GM18907 (cell line): ENCODE measurements around the gene PRIM1.
"Not testable (repeated sequence)": the region's sequence is repeated elsewhere in the genome, so short reads cannot be mapped to it uniquely, and the experiment has no call there.

Experiments
- ATAC-seq: cut with Tn5 transposase; IDR thresholded peaks from one replicate; pipeline ENCODE4 v1.9.1; 2021; ENCODE audit warnings: mild to moderate bottlenecking, moderate library complexity; ENCODE audit not compliant: unreplicated experiment

PRIM1 gene

GRCh38 chr12:56751712-56752598 lies at the start of gene PRIM1:
TSS of gene PRIM1 (minus strand) at chr12:56752323. CDS start at chr12:56752298, 25 bp downstream.
- peak; percentile 73 for ATAC-seq

GRCh38 chr12:56800221-56800620 lies 48.1 kb upstream of the PRIM1 start:
- no peak for ATAC-seq

DNA sequence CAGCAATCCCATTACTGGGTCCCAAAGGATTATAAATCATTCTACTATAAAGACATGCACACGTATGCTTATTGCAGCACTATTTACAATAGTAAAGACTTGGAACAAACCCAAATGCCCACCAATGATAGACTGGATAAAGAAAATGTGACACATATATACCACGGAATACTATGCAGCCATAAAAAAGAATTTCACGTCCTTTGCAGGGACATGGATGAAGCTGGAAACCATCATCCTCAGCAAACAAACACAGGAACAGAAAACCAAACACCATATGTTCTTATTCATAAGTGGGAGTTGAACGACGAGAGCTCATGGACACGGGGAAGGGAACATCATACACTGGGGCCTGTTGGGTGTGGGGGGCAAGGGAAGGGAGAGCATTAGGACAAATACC lies 47.2 kb upstream of the PRIM1 start:
- not testable (repeated sequence) for ATAC-seq

- not testable (repeated sequence) for ATAC-seq
These were observed 43.7 kb upstream of the PRIM1 start for GRCh38 chr12:56795791-56796190.

DNA sequence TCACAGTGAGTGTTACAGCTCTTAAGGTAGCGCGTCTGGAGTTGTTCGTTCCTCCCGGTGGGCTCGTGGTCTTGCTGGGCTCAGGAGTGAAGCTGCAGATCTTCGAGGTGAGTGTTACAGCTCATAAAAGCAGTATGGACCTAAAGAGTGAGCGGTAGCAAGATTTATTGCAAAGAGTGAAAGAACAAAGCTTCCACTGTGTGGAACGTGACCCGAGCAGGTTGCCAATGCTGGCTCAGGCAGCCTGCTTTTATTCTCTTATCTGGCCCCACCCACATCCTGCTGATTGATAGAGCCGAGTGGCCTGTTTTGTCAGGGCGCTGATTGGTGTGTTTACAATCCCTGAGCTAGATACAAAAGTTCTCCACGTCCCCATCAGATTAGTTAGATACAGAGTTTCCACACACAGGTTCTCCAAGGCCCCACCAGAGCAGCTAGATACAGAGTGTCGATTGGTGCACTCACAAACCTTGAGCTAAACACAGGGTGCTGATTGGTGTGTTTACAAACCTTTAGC lies 43.0 kb upstream of the PRIM1 start:
- not testable (repeated sequence) for ATAC-seq

GRCh38 chr12:56793124-56793523 lies 41.0 kb upstream of the PRIM1 start:
- ATAC-seq, result not testable (repeated sequence)

- ATAC-seq, result no peak
These were observed 40.6 kb upstream of the PRIM1 start for GRCh38 chr12:56792678-56793077.

DNA sequence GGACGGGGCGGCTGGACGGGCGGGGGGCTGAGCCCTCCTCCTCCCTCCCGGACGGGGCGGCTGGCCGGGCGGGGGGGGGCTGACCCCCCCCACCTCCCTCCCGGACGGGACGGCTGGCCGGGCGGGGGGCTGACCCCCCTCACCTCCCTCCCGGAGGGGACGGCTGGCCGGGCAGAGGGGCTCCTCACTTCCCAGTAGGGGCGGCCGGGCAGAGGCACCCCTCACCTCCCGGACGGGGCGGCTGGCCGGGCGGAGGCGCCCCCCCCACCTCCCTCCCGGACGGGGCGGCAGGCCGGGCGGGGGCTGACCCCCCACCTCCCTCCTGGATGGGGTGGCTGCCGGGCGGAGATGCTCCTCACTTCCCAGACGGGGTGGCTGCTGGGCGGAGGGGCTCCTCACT lies 37.3 kb upstream of the PRIM1 start:
- ATAC-seq, result not testable (repeated sequence)

DNA sequence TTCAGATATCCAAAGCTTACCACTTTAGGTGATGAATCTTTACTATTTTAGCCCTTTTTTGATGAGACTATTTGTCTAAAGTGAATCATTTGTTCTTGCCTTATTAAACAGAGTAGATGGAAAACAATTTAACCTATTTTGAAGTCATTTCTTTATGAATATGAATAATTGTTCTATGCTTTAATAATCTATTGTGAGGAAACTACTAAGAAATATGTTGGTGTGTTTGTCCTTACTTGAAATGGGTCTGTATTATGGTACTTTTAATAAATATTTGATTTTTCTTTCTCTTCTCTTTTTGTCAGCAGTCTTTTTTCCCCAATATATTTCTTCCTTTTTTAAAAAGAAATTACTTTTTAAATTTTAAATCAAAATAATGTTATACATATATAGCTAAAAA lies 35.4 kb upstream of the PRIM1 start:
- ATAC-seq, result no peak

DNA sequence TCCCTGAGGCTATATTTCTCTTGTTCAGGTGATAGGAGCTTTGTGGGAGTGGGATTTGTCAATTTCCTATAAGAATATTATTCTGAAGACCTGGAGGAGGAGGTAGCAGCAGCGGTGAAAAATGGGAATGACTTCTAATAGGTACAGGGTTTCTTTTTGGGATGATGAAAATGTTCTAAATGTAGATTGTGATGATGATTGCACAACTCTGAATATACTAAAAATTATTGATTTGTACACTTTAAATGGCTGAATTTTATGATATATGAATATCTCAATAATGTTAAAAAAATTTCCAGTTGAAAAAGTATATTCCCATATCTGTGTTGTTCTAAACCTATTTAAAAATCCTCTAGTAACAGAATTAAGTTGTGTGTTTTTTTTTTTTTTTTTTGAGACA lies 33.8 kb upstream of the PRIM1 start:
- ATAC-seq, result no peak

- ATAC-seq, result no peak
These were observed 33.2 kb upstream of the PRIM1 start for GRCh38 chr12:56785141-56785865.

DNA sequence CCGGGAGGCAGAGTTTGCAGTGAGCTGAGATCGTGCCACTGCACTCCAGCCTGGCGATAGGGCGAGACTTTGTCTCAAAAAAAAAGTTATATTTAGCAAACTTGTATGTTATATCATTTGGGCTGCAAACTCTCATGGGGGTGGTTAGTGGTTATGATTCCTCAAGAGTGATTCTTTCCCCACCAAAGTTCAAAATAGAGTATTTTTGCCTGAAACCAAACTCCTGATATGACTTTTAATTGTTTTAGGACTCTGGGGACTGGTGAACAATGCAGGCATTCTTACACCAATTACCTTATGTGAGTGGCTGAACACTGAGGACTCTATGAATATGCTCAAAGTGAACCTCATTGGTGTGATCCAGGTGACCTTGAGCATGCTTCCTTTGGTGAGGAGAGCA lies 29.6 kb upstream of the PRIM1 start:
- no peak for ATAC-seq

- no peak for ATAC-seq
These were observed 26.6 kb upstream of the PRIM1 start for GRCh38 chr12:56778756-56779155.

- ATAC-seq, result no peak
These were observed 24.5 kb upstream of the PRIM1 start for GRCh38 chr12:56776654-56777053.

- no peak for ATAC-seq
These were observed 23.5 kb upstream of the PRIM1 start for GRCh38 chr12:56775638-56776037.

DNA sequence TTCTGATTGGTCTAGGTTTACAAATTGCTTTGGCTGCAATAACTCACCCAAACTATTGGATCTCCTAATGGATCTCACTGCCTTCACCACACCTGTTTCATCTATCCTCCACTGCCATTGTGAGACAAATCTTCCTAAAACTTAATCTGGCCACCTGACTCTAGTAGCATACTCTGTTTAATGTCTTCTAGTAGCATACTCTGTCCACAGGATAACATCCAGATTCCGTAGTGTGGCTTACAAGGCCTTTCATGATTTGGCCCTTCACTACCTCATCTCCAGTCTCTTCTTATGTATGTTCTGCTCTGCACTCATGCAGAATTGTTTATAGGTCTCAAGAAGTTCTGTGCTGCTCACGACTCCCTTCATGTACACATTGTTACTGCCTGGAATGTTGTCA lies 21.0 kb upstream of the PRIM1 start:
- no peak for ATAC-seq

DNA sequence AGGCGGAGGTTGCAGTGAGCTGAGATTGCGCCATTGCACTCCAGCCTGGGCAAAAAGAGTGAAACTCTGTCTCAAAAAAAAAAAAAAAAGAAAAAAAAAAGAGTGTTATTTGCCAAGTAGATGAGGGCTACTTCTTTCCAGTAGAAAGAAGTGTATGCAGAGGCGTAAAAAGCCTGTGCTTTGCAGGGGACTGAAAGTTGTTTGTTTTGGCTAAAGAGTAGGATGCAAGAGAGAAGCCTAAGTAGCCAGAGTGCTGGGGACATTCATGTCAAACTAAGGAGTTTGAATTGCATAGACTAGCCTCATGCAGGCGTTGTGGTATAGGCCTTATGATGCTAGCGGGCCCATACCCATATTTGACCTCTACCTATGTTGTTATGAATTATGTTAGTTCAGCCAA lies 20.5 kb upstream of the PRIM1 start:
- ATAC-seq, result no peak

DNA sequence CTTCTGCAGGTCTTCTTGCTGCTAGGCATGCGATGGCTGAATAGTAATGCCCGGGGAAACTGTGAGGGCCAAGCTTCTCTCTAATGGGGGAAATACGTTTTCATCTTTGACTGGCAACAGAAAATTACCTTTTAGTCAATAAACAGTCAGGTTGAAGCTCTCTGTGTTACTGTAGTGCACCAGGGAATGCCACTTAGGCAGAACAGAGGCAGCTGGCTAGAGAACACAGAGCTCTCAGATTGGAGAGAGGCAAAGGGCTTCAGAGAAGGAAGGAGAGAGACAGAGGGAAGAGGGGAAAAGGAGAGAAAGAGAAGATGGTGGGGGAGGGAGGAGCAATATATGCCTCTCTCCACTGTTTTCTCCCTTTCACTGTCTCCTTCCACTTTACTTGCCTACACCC lies 17.7 kb upstream of the PRIM1 start:
- ATAC-seq, result no peak

DNA sequence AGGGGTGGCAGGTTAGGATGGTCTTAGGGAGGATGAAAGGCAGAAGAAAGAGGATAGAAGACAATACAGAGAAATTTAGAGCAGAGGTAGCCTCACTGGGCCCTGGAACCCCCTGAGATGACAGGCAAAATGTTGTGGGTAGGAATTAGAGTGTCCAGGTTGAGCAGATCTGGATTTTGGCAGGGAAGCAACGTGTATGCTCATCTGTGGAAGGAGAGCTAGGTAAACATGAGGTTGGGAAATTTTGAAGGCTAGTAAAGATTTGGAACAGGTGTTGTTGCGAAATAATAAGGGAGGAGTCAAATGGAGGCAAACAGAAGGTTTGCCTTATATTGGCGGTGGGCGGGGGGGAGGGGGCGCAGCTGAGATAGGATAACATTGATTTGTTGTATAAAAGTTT lies 16.3 kb upstream of the PRIM1 start:
- ATAC-seq, result no peak

- peak; percentile 96 for ATAC-seq
These were observed 14.4 kb upstream of the PRIM1 start for GRCh38 chr12:56766535-56766934.

DNA sequence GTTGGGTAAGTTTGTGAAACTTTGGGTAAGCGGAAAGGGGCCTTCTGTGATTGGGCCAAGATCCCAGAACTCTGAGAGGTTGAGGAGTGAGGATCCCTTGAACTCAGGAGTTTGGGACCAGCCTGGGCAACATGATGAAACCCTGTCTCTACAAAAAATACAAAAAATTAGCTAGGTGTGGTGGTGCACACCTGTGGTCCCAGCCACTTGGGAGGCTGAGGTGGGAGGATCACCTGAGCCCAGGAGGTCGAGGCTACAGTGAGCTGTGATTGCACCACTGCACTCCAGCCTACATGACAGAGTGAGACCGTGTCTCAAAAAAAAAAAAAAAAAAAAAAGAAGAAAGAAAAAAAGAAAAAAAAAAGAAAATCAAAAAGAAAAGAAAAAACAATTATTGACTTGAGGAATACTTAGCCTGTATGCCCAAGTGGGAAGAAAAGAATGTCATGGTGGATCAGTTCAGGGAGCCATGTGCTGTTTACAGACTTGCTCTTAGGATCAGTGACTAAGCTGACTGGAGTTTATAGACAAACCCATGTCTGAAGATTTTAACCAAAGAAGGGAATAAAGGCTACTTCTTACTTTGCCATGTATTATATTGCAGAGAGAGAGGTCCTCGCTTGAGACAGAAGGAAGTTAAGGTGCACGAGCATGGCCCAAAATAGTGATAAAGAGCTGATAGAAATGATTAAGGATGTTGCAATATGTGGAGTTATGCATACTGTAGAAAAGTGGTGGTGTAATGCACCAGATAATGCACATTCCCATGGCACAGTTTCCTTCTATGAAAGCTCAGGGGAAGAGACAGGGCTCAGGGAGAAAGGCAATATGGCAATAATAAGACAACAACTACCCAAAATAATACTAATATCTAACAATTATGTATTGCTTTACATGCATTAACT lies 11.9 kb upstream of the PRIM1 start:
- ATAC-seq, result no peak
